Peyer's patch (tissue), 4 donors: ENCODE data around the gene P2RX7.

Source experiments
- POLR2A ChIP-seq, 2 donors: fragments of 450-650 bp; IDR thresholded peaks; one replicate each; pipeline ENCODE4 v1.5.1; 2017; ENCODE audit warnings: antibody characterized with exemption in 2 of 2, mild to moderate bottlenecking in 2 of 2, moderate library complexity in 2 of 2
- TF ChIP-seq, protein P1 (sequence below), 6 experiments: fragments of 450-650 bp in 4 of 6; fragments of 200-600 bp in 2 of 6; sonication (generic) in 1 of 6; IDR thresholded peaks; one replicate each; pipeline ENCODE4 v1.5.1; 2017 to 2019; ENCODE audit warnings: antibody characterized with exemption in 6 of 6, mild to moderate bottlenecking in 3 of 6, moderate library complexity in 1 of 6

DNA sequence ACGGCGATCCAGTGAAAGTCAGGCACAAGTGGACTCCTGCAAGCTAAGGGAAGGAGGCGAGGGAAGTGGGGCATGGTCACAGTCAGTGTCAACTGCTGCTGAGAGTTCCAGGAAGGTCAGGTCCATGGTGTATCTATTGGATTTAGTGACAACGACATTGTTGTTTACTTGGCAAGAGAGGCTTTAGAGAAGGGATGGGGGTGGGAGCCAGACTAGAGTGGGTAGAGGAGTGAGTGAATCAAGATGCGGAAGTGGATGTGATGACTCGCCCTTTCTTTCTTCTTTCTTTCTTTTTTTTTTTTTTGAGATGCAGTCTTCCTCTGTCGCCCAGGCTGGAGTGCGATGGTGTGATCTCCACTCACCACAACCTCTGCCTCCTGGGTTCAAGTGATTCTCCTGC is 12.5 kb downstream of the P2RX7 start:
- TF ChIP-seq, protein P1, sequence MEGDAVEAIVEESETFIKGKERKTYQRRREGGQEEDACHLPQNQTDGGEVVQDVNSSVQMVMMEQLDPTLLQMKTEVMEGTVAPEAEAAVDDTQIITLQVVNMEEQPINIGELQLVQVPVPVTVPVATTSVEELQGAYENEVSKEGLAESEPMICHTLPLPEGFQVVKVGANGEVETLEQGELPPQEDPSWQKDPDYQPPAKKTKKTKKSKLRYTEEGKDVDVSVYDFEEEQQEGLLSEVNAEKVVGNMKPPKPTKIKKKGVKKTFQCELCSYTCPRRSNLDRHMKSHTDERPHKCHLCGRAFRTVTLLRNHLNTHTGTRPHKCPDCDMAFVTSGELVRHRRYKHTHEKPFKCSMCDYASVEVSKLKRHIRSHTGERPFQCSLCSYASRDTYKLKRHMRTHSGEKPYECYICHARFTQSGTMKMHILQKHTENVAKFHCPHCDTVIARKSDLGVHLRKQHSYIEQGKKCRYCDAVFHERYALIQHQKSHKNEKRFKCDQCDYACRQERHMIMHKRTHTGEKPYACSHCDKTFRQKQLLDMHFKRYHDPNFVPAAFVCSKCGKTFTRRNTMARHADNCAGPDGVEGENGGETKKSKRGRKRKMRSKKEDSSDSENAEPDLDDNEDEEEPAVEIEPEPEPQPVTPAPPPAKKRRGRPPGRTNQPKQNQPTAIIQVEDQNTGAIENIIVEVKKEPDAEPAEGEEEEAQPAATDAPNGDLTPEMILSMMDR (IDR thresholded peaks at IDR 0.05), result no peak
- no peak for TF ChIP-seq POLR2A (IDR thresholded peaks at IDR 0.05)
